ENCODE measurements around the gene NBPF14. TPM values are rescaled to one million over a fixed set of nuclear protein-coding genes. Genes with fewer than 3 reads are reported as not detected.
A peak's percentile ranks its signal among the peaks of the same experiment; 100 is the strongest.
"Not testable (repeated sequence)": the region's sequence is repeated elsewhere in the genome, so short reads cannot be mapped to it uniquely, and the experiment has no call there.

NBPF14 gene, protein sequence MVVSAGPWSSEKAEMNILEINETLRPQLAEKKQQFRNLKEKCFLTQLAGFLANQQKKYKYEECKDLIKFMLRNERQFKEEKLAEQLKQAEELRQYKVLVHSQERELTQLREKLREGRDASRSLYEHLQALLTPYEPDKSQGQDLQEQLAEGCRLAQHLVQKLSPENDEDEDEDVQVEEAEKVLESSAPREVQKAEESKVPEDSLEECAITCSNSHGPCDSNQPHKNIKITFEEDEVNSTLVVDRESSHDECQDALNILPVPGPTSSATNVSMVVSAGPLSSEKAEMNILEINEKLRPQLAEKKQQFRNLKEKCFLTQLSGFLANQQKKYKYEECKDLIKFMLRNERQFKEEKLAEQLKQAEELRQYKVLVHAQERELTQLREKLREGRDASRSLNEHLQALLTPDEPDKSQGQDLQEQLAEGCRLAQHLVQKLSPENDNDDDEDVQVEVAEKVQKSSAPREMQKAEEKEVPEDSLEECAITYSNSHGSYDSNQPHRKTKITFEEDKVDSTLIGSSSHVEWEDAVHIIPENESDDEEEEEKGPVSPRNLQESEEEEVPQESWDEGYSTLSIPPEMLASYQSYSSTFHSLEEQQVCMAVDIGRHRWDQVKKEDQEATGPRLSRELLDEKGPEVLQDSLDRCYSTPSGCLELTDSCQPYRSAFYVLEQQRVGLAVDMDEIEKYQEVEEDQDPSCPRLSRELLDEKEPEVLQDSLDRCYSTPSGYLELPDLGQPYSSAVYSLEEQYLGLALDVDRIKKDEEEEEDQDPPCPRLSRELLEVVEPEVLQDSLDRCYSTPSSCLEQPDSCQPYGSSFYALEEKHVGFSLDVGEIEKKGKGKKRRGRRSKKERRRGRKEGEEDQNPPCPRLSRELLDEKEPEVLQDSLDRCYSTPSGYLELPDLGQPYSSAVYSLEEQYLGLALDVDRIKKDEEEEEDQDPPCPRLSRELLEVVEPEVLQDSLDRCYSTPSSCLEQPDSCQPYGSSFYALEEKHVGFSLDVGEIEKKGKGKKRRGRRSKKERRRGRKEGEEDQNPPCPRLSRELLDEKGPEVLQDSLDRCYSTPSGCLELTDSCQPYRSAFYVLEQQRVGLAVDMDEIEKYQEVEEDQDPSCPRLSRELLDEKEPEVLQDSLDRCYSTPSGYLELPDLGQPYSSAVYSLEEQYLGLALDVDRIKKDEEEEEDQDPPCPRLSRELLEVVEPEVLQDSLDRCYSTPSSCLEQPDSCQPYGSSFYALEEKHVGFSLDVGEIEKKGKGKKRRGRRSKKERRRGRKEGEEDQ (N-terminal part only)
- total RNA-seq (2014; rRNA removed; shearing (Covaris generic); ENCODE audit: low replicate concordance), result 9.5 and 13.2 TPM in 2 replicates

DNA sequence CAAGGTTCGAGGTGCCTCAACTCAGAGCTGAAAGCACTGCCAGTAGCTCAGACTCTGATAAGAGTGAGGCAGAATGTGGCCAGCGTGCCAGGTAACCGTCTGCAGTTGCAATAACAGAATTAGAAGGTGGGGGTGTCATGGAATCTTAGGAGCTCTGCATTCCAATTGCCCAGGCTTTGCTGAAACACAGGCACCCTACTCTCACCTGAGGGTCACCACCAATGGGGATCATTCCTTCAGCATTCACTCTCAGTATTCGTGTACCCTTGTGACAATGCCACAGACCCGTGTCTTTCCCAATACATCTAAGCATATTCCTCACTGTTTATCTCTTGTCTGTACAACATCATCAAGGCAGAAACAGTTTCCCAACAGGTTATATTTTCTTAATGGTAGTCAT, at the start of gene NBPF14:
NBPF14 (minus strand) TSS at position 101 of the 400 bp plus-strand sequence. CDS start 294 bp downstream, outside the sequence.
- in situ Hi-C loops (cut with HindIII; ENCODE audit: low pct_unique_long_range_greater_than_20kb, low sequenced_read_pairs); DNase-seq (ENCODE audit: low read depth): not testable (repeated sequence)

DNA sequence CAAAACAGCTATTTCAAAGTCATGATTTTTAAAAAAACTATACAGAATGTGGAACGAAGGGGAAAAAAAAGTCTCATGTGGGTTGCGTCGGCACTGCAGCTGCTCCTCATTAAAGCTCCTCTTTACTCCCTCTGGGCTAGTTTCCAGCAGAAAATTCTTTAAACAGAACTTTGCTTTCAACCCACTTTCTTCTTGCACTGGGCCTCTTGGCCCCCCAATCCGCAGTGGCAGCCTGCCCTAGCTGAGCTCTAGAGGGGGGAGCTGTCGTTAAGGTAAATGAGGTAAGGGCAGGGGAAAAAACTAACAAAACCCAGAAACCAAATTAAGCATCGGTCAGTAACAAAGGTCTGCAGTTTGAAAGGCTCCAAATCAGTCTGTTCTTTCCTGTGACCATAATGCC, 29.6 kb upstream of the NBPF14 start:
- DNase-seq (ENCODE audit: low read depth); in situ Hi-C loops (cut with HindIII; ENCODE audit: low pct_unique_long_range_greater_than_20kb, low sequenced_read_pairs): not testable (repeated sequence)

DNA sequence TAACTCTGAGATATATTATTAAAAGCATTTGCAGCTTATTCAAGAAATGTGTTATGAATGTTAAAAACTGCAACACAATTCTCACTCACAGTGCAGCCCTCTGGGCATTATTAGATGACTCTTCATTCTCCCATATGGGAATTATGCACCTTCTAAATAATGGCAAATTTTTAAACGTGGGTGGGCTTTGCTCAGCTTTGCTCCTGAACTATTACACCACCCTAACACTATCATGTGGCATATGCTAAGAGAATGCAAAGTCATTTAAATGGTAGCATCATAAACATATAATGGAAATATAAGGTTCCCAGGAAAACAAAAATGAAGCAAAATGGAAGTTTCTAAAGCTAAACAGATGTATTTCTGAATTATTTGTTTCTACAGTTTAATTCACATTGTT, 22.4 kb upstream of the NBPF14 start:
- in situ Hi-C loops (cut with HindIII; ENCODE audit: low pct_unique_long_range_greater_than_20kb, low sequenced_read_pairs); DNase-seq (ENCODE audit: low read depth): not testable (repeated sequence)

DNA sequence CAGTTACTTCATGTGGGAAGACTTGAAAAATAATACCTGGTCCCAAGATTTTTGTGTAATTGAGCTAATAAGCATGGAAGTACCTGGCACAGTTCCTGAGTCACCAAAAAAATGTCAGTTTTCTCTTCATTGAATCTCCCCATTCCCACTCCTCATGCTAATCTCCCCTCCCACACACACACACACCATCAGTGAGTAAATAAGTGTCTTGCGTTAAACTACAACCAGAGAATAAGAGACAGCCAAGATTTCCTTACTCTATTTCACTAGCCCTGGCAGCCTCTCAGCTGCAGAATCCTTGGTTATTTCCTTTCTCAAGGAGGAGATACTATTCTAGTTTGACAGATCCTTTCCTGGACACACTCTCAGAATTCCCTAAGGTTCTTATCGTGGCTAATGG, 9.5 kb upstream of the NBPF14 start:
- DNase-seq (ENCODE audit: low read depth), result peak; percentile 35
- in situ Hi-C loops (cut with HindIII; ENCODE audit: low pct_unique_long_range_greater_than_20kb, low sequenced_read_pairs), result not testable (repeated sequence)

DNA sequence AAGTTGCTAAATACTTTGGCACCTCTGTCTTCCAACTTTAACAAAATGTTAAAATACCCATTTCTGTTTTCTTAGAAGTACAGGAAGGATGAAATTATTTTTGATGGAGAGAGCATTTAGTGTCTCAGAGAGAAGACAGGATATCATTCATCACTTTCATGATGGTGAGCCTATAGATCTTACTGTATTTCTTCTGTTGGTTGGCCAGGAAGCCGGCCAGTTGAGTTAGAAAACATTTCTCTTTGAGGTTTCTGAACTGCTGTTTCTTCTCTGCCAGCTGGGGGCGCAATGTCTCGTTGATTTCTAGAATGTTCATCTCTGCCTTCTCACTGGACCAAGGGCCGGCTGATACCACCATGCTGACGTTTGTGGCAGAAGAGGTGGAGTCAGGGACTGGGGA, 451 bp downstream of the NBPF14 start:
- DNase-seq (ENCODE audit: low read depth); in situ Hi-C loops (cut with HindIII; ENCODE audit: low pct_unique_long_range_greater_than_20kb, low sequenced_read_pairs): not testable (repeated sequence)

DNA sequence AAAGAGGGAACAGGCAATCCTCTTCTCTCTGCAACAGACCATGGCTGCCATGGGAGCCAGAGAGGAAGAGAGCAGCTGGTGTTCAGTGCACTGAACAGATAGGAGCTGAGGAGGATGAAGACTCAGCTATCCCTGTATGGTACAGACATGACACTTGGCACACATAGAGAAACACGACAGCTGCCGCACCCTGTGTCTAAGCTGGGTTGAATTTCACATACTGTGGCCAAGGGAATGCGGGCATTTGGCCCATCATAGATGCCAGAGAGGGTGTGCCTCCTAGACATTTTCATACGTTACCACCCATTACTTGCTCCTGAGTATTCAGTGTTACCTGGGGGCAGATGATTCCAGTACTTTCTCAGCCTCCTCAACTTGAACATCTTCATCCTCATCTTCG, 4.7 kb downstream of the NBPF14 start:
- in situ Hi-C loops (cut with HindIII; ENCODE audit: low pct_unique_long_range_greater_than_20kb, low sequenced_read_pairs); DNase-seq (ENCODE audit: low read depth): not testable (repeated sequence)

DNA sequence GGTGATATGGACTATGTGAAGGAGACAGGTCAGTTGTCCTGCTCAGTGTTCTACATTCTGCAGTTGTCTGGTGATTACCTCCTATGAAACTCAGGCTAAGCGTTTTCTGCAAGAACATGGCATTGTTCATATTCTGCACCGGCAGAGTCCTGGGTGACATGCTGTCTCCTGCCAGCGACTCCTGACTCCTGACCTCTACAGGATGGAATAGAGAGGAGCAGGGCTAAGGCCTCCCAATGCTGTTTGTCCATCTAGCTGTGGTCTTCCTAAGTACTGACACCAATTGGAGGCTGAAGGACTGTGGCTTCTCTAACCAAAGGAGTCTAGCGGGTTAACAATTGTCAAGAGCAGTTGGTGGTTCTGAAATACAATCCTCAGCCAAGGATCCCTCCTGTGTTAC, 63.7 kb downstream of the NBPF14 start:
- in situ Hi-C loops (cut with HindIII; ENCODE audit: low pct_unique_long_range_greater_than_20kb, low sequenced_read_pairs); DNase-seq (ENCODE audit: low read depth): not testable (repeated sequence)

DNA sequence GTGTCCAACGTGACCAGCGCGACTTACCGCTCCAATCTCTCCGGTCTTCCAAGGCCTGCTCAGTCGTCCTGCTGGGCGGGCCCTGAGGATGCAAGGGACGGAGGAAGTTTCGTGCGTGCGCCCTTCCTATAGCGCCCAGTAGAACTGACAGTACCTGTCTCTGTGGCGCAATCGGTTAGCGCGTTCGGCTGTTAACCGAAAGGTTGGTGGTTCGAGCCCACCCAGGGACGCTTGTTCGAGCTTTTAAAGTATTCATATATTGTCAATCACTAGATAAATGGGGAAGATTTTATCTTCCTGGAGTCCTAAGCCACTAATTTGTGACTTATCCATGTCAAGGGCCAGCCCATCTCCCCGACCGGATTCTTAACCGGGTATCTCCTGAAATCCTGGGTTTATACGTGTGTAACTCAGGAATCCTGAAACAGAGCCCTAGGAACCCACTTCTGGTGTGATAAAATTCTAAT, 66.7 kb downstream of the NBPF14 start:
- in situ Hi-C loops (cut with HindIII; ENCODE audit: low pct_unique_long_range_greater_than_20kb, low sequenced_read_pairs), result not testable (repeated sequence)
- DNase-seq (ENCODE audit: low read depth), result peak; percentile 84

DNA sequence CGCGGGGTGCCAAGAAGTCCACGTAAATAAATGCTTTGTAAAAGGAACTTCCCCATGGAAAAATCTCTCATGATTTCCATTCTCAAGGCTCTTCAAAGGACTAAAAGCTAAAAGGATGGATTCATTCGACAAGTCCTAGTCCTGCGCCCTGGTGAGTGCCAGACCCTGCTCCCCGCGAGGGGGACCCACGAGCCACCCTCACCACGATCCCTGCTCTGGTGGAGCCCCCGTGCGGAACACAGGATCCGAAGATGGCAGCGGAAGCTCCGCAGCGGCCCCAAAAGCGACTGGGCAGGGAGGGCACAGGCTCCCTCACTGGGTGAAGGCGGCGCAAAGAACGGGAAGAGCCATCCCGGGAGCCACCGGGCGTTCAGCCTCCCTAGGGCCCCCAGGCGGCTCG, 67.2 kb downstream of the NBPF14 start:
- in situ Hi-C loops (cut with HindIII; ENCODE audit: low pct_unique_long_range_greater_than_20kb, low sequenced_read_pairs); DNase-seq (ENCODE audit: low read depth): not testable (repeated sequence)

DNA sequence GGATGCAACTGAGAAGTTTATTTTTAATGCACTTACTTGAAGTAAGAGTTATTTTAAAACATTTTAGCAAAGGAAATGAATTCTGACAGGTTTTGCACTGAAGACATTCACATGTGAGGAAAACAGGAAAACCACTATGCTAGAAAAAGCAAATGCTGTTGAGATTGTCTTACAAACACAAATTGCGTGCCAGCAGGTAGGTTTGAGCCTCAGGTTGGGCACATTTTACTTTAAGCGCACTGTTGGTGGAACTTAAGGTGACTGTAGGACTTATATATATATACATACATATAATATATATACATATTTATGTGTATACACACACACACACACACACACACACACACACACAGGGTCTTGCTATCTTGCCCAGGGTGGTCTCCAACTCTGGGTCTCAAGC, 69.2 kb downstream of the NBPF14 start:
- in situ Hi-C loops (cut with HindIII; ENCODE audit: low pct_unique_long_range_greater_than_20kb, low sequenced_read_pairs); DNase-seq (ENCODE audit: low read depth): not testable (repeated sequence)

DNA sequence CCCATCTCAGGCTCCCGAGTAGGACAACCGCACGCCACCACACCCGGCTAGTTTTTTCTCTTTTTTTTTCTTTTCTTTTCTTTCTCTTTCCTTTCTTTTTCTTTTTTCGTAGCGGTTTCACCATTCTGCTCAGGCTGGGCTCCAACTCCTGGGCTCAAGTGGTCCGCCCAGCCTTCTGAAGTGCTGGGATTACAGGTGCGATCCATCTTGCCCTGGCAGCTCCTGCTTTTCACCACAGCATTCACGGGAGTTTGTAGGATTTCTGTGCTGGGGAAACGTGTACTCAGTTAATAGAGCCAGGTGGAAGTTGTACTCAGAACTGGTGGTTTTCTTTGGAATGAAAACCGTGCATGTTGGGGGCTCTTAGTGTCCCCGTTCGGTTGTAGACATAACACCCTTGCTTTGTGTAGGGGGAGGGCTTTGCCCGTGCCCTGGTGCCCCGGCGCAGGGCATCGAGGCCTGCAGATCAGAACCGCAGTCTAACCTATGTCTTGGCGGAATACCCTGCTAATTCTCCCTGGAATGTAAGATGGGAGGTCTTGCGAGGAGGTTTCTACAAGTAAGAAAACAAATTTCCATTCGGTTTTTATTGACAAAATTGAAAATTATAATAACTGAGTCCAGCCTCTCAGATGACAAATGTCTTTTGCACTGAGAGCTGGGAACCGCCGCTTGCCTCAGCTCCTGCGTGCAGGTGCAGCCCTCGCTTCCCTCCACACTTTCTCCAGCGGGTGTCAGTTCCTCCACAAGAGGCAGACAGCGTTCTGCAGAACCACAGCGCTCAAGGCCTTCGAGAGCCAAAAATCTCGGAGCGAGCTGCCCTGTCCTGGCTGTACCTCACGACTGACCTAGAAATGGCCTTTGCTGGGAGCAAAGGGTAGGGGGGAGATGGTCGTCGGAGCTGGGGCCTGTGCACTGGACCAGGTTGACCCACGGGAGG, 72.3 kb downstream of the NBPF14 start:
- in situ Hi-C loops (cut with HindIII; ENCODE audit: low pct_unique_long_range_greater_than_20kb, low sequenced_read_pairs); DNase-seq (ENCODE audit: low read depth): not testable (repeated sequence)

DNA sequence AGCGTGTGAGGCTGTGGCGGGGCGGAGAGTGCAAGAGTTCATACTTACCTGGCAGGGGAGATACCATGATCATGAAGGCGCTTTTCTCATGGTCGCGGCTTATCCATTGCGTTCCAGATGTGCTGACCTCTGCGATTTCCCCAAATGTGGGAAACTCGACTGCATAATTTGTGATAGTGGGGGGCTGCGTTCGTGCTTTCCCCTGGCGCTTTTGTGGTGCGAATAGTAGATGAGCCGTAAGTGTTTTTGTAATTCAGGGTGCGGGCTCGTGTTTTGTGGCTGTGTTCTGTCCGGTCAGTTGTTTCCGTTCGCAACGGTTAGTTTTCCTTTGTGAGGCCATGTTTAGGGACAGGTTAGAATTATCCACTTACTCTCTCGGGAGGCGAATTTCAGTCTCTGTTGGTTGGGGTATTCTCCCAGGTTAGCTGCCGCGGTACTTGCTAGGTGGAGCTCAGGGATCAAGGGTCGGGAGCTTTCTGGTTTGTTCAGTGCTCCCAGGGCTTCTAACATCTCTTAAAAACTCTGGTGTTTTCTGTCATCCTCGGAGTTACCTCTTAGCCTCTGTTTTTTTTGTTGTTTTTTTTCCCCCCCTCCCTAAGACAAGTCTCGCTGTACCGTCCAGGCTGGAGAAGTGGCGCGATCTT, 73.1 kb downstream of the NBPF14 start:
- in situ Hi-C loops (cut with HindIII; ENCODE audit: low pct_unique_long_range_greater_than_20kb, low sequenced_read_pairs), result not testable (repeated sequence)

DNA sequence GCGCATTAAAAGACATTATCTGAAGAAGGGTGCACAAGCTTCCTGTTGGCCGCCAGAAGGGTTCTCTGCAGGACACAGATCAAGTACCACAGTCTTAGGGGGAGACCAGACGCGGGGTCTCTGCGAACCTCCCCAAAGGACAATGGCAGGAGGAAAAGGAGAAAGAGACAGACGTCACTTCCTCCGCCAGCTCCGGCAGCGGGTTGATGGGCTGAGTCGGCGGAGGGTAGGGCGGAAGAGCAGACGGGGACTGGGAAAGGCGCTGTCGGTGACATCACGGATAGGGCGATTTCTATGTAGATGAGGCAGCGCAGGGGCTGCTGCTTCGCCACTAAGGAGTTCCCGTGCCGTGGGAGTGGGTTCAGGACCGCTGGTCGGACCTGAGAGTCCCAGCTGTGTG, 73.7 kb downstream of the NBPF14 start:
- in situ Hi-C loops (cut with HindIII; ENCODE audit: low pct_unique_long_range_greater_than_20kb, low sequenced_read_pairs), result not testable (repeated sequence)
- DNase-seq (ENCODE audit: low read depth), result peak; percentile 74

More for the DNA sequence above, 73.1 kb downstream of the NBPF14 start:
- peak; percentile 95 for DNase-seq (ENCODE audit: low read depth)

DNA sequence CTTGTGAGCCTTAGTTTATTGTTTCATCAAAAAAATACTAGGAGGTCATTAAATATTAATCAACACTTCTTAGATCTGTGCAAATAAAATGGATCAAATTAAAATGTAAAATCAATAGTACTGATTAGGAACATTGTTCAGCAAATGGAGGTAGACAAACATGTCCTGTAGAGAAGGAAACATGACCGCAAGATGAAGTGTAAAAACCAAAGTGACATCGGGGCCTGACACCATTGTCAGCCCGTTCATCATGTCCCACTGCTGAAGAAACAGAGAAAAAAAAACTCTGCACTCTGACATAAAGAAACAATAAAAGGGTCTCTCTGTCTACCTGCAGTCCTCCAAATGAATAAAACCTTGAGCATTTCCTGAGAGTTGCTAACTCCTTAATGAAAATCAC, 81.5 kb downstream of the NBPF14 start:
- in situ Hi-C loops (cut with HindIII; ENCODE audit: low pct_unique_long_range_greater_than_20kb, low sequenced_read_pairs), result not testable (repeated sequence)

DNA sequence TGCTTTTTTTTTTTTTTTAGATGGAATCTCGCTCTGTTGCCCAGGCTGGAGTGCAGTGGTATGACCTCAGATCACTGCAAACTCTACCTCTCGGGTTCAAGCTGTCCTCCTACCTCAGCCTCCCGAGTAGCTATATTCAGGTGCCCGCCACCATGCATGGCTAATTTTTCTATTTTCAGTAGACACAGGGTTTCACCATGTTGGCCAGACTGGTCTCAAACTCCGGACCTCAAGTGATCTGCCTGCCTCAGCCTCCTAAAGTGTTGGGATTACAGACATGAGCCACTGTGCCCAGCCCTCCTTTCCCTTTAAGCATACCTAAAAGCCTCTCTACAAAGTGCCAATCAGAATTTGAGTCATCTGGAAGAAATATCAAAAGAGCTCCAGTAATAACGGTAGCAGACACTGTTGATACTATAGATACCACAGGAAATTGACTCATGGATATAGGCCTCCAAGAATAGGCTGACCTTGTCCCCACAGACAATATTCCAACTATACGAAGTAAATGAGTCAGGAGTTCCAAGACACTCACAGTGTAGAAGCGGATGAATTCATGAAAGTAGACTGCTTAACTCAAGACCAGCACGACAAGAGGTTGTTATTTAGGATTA, 83.1 kb downstream of the NBPF14 start:
- in situ Hi-C loops (cut with HindIII; ENCODE audit: low pct_unique_long_range_greater_than_20kb, low sequenced_read_pairs); DNase-seq (ENCODE audit: low read depth): not testable (repeated sequence)

More for the DNA sequence above, 81.5 kb downstream of the NBPF14 start:
- not testable (repeated sequence) for DNase-seq (ENCODE audit: low read depth)

DNA sequence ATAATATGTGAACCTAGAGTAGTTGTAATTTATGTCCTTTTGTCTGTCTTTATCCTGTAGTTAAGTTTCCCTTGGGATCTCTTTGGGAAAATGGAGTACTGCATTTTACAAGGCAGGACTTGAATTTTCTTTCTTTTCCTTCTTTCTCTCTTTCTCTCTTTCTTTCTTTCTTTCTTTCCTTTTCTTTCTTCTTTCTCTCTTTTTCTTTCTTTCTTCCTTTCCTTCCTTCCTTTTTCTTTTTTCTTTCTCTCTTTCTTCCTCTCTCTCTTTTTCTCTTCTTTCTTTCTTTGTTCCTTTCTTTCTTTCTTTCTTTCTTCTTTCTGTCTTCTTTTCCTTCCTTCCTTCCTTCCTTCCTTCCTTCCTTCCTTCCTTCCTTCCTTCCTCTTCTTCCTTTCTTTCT, 101.9 kb downstream of the NBPF14 start:
- DNase-seq (ENCODE audit: low read depth); in situ Hi-C loops (cut with HindIII; ENCODE audit: low pct_unique_long_range_greater_than_20kb, low sequenced_read_pairs): not testable (repeated sequence)
